NCI-H524 treated with DMSO at 0.1 percent for 48 hours (cell line): ENCODE data around the gene NIN.

ENCODE experiments used
- DNase-seq: peaks from one replicate; lab custom pipeline; 2025; lab: John Stamatoyannopoulos, UW

The NIN gene

GRCh38 chr14:50792051-50792477 lies 38.9 kb downstream of the NIN start:
- DNase-seq = no peak

DNA sequence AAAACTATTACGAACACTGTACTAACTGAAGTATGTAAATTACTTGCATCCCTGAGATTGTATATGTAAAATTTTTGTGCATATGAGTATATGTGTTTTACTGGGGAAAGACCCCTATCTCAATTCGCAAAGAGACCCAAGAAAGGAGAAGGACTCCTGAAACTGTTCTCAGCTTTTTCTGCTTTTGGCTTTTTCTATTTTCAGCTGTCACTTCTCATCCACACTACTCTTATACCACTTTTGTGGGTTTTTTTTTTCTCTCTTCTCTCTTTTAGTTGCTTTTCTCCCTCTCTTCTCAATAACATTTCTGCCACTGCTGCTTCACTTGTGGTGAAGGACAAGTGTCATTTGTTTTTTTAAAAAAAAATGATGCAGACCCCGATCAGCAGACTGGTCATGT lies 39.8 kb downstream of the NIN start:
- no peak for DNase-seq

- DNase-seq = no peak
Observed at GRCh38 chr14:50790589-50790988, 40.4 kb downstream of the NIN start.

- no peak for DNase-seq
Observed at GRCh38 chr14:50786751-50787464, 44.1 kb downstream of the NIN start.

DNA sequence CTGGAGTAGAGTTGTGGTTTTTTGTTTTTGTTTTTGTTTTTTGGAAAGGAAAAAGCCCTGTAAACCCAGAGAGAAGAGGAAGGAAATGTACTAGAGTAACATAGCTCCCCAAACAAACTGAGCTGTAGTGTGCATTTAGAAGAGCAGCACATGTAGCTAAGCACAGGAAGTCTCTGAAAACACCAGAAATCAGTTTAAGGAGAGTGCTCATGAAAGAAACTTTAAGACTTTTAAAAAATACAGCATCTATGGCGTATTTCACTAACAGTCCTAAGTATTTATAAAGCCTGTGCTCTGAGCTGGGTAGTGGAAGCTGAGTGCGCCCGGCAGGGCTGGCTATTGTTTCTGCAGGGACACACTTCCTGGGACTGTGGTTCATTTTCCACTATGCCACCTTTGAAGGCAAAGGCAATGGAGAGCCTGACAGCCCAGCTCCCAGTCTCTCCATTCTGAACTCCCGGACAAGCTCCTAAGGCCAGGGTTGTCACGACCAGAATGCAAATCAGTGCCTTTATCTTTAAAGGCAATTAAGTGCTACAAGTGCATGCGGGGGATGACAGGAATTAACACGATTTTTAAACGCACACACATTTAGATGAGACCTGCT lies 45.4 kb downstream of the NIN start:
- no peak for DNase-seq

GRCh38 chr14:50784683-50785456 lies 46.1 kb downstream of the NIN start:
- peak; percentile 54 for DNase-seq

DNA sequence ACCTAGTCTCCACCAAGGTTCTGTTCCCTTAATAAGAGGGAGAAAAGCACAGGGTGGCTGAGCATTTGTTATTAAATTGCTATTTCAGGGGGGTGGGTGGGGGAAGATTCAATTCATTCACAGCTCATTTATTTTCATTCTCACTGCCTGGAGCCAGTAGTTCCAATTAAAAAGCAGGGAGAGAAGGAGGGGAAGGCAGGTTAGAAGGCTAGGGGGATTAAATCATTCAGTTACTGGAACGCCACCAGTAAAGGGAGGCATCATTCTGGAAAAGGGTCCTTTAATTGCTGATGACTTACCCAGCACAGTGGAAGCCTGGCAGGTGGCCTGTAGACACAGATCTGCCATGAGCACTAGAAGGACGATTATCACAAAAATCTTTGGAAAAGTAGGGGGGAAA lies 47.4 kb downstream of the NIN start:
- DNase-seq = peak; percentile 43

DNA sequence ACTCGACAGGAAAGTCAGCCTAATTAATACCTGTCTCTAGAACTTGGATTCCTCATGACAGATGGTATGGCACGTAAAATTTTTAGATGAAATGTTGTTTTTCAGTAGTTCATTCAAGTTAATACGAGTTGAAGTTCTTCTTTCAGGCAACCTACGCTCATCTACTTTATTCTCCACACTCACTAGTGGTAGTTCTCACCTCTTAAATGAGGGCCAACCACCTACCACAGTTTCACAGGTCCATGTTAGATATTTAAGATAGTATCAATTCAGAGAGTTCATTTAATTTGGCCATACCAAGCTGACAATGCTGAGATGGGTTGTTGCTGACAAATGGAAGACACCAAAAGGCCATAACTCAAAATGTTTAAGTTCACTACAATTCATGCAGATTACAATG lies 50.6 kb downstream of the NIN start:
- DNase-seq = no peak

DNA sequence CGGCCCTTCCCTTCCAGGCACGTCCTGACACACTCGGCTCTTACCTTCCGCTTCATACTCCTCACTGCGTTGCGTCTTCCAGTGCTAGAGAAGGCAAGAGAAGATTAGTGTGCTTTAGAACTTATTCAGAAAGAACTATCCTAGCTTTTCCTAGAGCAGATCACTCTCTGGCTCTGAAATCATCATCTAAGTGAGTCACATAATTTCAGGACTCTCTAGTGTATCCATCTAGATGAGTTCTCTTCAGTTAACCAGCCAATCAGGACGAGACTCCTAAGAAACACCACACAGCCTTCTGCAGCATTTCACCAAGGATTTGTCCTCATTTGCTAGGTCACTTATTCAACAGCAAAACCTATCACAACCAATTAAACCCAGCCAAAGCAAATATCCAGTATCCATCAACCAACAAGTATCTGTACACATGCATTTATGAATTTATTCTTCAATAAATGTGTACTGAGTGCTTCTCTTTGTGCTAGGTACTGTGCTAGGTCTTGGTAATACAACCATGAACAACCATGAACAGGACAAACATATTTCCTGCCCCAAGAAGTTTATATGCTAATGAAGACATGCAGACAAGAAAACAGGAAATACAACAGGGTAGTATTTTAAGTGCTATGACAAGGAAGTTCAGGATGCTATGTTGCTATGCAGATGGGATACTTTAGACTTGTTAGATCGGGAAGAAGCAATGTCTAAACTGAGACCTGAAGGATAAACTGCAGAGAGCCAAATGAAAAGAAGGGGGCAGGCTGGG lies 52.1 kb downstream of the NIN start:
- no peak for DNase-seq

DNA sequence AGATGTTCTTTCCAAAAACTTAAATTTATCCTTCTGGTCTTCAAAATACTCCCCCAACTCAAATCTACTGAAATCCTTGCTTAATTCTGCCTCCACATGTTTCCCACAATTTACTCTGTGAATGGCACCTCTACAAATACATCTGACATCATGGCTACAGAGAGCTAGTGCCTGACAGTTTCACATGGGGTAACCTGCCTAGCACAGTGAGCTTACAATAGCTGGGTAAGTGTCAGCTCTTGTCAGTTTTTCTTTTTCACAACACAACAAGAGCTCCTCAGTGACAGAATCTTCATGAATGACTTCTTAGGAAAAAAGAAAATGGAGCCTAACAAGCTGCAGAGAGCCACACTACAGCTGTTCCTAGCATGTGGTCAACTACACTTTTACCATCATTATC lies 54.4 kb downstream of the NIN start:
- DNase-seq = peak; percentile 33

GRCh38 chr14:50775357-50775756 lies 55.6 kb downstream of the NIN start:
- DNase-seq = no peak

- DNase-seq = no peak
Observed at GRCh38 chr14:50774542-50775267, 56.3 kb downstream of the NIN start.

DNA sequence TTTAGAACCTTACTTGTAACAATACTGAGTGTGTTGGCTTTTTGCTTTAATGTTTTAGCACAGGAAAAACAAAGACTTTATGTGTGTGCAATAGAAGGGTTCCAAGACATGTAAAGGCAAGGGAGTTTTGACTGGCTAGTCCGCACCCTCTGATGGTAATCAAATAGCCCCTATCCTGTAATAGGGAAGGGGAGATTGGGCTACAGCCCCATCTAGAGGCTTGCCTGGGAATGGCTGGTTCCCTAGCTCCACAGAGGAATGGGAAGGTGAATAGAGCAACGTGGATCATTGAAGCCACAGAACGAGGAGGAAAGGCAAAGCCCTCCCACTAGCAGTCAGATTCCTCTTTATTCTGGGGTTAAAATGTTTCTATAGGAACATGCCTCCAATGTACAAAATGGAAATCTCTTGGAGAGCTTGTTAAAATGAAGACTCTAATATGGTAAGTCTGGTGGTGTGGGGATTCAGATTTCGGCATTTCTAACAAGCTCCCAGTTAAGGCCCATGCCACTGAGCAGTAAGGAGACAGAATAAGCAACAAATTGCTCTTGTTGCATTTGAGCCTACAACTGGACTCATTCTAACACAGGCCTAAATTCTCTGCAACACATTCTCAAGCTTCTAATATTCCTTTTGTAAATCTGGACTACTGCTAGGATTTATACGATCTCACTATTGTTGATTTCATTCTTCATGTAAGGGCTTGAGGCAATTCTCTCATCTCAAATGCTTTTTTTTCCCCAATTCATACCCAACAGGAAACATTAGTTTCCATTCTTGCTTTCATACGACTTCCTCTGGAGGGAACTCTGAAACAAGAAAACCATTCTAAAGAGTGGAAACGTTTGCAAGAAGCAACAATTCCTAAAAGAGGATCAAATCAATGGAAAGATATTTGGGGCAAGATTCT lies 57.1 kb downstream of the NIN start:
- DNase-seq = peak; percentile 39

GRCh38 chr14:50772412-50772811 lies 58.5 kb downstream of the NIN start:
- DNase-seq = no peak

GRCh38 chr14:50770586-50770985 lies 60.4 kb downstream of the NIN start:
- DNase-seq = no peak

GRCh38 chr14:50769863-50770500 lies 61.0 kb downstream of the NIN start:
- no peak for DNase-seq

DNA sequence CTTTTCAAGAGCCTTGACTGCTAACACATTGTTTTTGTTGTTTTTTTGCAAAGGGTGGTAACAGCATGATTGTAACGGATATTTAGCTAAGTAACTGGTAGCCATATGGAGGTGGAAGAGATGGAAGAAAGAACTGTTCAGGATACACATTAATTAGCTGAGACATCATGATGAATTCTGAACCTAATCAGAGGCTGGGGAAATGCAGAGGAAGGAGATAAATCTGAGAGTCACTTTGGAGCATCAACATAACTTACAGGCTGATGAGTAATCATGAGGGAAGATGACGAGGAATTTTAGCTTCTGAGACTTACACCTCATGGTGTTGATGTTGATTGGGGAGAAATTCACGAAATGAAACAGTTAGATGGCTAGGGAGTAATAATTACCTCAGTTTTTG lies 62.3 kb downstream of the NIN start:
- no peak for DNase-seq

- DNase-seq = no peak
Observed at GRCh38 chr14:50766338-50766886, 64.5 kb downstream of the NIN start.

DNA sequence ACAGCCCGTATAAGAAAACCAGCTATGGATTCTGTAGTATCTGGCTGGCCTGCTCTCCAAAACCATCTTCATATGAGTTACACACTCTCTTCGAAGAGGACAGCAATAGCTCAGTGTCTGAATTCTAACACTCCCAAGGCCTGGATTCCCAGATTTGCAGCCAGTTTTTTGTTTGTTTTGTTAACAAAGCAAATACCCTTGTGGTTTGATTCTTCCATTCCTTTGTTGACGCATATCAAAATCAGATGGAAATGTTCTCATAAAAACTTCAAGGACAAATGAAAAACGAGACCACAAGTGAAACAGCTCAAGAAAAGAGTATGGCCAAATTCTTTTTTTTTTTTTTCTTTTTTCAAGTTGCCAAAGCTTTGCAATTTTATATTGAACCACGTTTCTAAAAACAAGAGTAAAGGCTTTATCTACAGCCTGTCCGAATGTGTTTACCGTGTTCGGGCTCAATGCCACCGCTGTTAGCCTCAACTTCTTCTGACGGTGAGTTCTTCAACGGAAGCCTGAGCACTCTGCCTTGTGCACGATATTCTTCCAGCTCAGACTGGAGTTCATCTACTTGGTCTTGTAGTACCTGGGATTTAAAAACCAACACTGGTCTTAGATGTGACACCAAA lies 67.5 kb downstream of the NIN start:
- no peak for DNase-seq
